H1 (cell line): Measurements from ENCODE around the gene ZNF484. TPM values are rescaled to one million over a fixed set of nuclear protein-coding genes. Genes with fewer than 3 reads are reported as not detected.

Experiments used
- CEBPB ChIP-seq: IDR thresholded peaks from 2 replicates; pipeline ENCODE4 v1.6.1; 2012; ENCODE audit warnings: low read depth, low read length
- CTBP2 ChIP-seq: IDR thresholded peaks from 2 replicates; pipeline ENCODE4 v1.7.0; 2011; ENCODE audit warnings: borderline replicate concordance, mild to moderate bottlenecking, moderate library complexity, mixed read lengths, low read length; ENCODE audit not compliant: insufficient read depth, insufficient read length
- JUND ChIP-seq: IDR thresholded peaks from 2 replicates; pipeline ENCODE4 v1.6.1; 2011; ENCODE audit warnings: mild to moderate bottlenecking, improper control_type of control experiment, low read length
- POLR2AphosphoS5 ChIP-seq: IDR thresholded peaks from 2 replicates; pipeline ENCODE4 v1.6.1; 2011; ENCODE audit warnings: low read depth, low read length
- TCF12 ChIP-seq: IDR thresholded peaks from 2 replicates; pipeline ENCODE4 v1.6.1; 2011; ENCODE audit warnings: low read depth, mild to moderate bottlenecking, low read length
- YY1 ChIP-seq: IDR thresholded peaks from 2 replicates; pipeline ENCODE4 v1.6.1; 2011; ENCODE audit warnings: low read depth, mild to moderate bottlenecking, low read length
- polyA plus RNA-seq, 7 experiments: library from polyadenylated mRNA; depleted of rRNA in 3 of 7; stranded (reverse) in 5 of 7; unstranded in 2 of 7; fragments of >200 nt in 5 of 7; fragments of 200-250 nt in 2 of 7; gene quantifications; 1 replicate in 5 of 7; 2 replicates in 1 of 7; 4 replicates in 1 of 7; pipeline versions ENCODE4 v1.2.1 to v1.2.3, GENCODE V29; 2011 to 2013; ENCODE audit warnings: missing spikeins in 2 of 7, mixed read lengths in 2 of 7
- total RNA-seq: library from RNA; stranded (reverse); fragmentation: NEBNext Ultra II Directional; extraction: Animal tissue kit (Norgen Biotek cat#: 25700); gene quantifications from 2 replicates; pipeline ENCODE4 v1.2.1, GENCODE V29; 2021
- TF ChIP-seq, protein P1 (sequence below): fragments of 300-600 bp; sonication (generic); IDR thresholded peaks from 2 replicates; pipeline ENCODE4 v1.7.1; 2012; ENCODE audit warnings: low read length, moderate library complexity, mild to moderate bottlenecking, inconsistent platforms; ENCODE audit not compliant: insufficient replicate concordance

Gene ZNF484
- total and polyA plus RNA-seq, 2 of the 8 experiments (the other 6 are each of a cell fraction or from before 2014, with no cell fraction given), result 1.3 to 11.5 TPM

- TF ChIP-seq TCF12, result 0 out of 2 replicates have a peak, but pooled peaks have one; percentile 70
- no peak for TF ChIP-seq JUND
- no peak for TF ChIP-seq YY1
- peak; percentile 51 for TF ChIP-seq CTBP2
- TF ChIP-seq, protein P1, sequence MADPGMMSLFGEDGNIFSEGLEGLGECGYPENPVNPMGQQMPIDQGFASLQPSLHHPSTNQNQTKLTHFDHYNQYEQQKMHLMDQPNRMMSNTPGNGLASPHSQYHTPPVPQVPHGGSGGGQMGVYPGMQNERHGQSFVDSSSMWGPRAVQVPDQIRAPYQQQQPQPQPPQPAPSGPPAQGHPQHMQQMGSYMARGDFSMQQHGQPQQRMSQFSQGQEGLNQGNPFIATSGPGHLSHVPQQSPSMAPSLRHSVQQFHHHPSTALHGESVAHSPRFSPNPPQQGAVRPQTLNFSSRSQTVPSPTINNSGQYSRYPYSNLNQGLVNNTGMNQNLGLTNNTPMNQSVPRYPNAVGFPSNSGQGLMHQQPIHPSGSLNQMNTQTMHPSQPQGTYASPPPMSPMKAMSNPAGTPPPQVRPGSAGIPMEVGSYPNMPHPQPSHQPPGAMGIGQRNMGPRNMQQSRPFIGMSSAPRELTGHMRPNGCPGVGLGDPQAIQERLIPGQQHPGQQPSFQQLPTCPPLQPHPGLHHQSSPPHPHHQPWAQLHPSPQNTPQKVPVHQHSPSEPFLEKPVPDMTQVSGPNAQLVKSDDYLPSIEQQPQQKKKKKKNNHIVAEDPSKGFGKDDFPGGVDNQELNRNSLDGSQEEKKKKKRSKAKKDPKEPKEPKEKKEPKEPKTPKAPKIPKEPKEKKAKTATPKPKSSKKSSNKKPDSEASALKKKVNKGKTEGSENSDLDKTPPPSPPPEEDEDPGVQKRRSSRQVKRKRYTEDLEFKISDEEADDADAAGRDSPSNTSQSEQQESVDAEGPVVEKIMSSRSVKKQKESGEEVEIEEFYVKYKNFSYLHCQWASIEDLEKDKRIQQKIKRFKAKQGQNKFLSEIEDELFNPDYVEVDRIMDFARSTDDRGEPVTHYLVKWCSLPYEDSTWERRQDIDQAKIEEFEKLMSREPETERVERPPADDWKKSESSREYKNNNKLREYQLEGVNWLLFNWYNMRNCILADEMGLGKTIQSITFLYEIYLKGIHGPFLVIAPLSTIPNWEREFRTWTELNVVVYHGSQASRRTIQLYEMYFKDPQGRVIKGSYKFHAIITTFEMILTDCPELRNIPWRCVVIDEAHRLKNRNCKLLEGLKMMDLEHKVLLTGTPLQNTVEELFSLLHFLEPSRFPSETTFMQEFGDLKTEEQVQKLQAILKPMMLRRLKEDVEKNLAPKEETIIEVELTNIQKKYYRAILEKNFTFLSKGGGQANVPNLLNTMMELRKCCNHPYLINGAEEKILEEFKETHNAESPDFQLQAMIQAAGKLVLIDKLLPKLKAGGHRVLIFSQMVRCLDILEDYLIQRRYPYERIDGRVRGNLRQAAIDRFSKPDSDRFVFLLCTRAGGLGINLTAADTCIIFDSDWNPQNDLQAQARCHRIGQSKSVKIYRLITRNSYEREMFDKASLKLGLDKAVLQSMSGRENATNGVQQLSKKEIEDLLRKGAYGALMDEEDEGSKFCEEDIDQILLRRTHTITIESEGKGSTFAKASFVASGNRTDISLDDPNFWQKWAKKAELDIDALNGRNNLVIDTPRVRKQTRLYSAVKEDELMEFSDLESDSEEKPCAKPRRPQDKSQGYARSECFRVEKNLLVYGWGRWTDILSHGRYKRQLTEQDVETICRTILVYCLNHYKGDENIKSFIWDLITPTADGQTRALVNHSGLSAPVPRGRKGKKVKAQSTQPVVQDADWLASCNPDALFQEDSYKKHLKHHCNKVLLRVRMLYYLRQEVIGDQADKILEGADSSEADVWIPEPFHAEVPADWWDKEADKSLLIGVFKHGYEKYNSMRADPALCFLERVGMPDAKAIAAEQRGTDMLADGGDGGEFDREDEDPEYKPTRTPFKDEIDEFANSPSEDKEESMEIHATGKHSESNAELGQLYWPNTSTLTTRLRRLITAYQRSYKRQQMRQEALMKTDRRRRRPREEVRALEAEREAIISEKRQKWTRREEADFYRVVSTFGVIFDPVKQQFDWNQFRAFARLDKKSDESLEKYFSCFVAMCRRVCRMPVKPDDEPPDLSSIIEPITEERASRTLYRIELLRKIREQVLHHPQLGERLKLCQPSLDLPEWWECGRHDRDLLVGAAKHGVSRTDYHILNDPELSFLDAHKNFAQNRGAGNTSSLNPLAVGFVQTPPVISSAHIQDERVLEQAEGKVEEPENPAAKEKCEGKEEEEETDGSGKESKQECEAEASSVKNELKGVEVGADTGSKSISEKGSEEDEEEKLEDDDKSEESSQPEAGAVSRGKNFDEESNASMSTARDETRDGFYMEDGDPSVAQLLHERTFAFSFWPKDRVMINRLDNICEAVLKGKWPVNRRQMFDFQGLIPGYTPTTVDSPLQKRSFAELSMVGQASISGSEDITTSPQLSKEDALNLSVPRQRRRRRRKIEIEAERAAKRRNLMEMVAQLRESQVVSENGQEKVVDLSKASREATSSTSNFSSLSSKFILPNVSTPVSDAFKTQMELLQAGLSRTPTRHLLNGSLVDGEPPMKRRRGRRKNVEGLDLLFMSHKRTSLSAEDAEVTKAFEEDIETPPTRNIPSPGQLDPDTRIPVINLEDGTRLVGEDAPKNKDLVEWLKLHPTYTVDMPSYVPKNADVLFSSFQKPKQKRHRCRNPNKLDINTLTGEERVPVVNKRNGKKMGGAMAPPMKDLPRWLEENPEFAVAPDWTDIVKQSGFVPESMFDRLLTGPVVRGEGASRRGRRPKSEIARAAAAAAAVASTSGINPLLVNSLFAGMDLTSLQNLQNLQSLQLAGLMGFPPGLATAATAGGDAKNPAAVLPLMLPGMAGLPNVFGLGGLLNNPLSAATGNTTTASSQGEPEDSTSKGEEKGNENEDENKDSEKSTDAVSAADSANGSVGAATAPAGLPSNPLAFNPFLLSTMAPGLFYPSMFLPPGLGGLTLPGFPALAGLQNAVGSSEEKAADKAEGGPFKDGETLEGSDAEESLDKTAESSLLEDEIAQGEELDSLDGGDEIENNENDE, result no peak
- TF ChIP-seq CEBPB, result no peak
- TF ChIP-seq POLR2AphosphoS5, result no peak
Measured at GRCh38 chr9:92808726-92809451, 68.9 kb downstream of the ZNF484 start (continued).
